HUES64 (cell line): ENCODE data around the gene IGF2BP3.

Source experiments
- H3K27ac ChIP-seq: 2 replicates; pipeline ENCODE4 v1.7.0; 2013; ENCODE audit warnings: low read depth, low read length, inconsistent platforms
- H3K27me3 ChIP-seq: 2 replicates; pipeline ENCODE4 v1.6.1; 2013; ENCODE audit warnings: mild to moderate bottlenecking, low read length; ENCODE audit not compliant: insufficient read depth
- H3K36me3 ChIP-seq: 2 replicates; pipeline ENCODE4 v1.6.1; 2013; ENCODE audit warnings: mild to moderate bottlenecking, low read length; ENCODE audit not compliant: insufficient read depth
- H3K4me1 ChIP-seq: 2 replicates; pipeline ENCODE4 v1.6.1; 2013; ENCODE audit warnings: mild to moderate bottlenecking, low read length, moderate library complexity; ENCODE audit not compliant: insufficient read depth
- H3K4me3 ChIP-seq: 2 replicates; pipeline ENCODE4 v1.5.1; 2013; ENCODE audit warnings: mild to moderate bottlenecking, low read length, moderate library complexity
- H3K9ac ChIP-seq: 2 replicates; pipeline ENCODE4 v1.6.1; 2013; ENCODE audit warnings: mild to moderate bottlenecking, low read depth, low read length
- H3K9me3 ChIP-seq: 2 replicates; pipeline ENCODE4 v1.6.1; 2013; ENCODE audit warnings: low read depth, low read length; ENCODE audit not compliant: insufficient read depth
- WGBS: fragments of 150-250, 120-280 bp; methylation state at CpG from one replicate; pipeline ENCODE4 v1.1.7; 2013; ENCODE audit warnings: missing lambda C conversion rate; 5-methylcytosine and 5-hydroxymethylcytosine counted together

The IGF2BP3 gene

DNA sequence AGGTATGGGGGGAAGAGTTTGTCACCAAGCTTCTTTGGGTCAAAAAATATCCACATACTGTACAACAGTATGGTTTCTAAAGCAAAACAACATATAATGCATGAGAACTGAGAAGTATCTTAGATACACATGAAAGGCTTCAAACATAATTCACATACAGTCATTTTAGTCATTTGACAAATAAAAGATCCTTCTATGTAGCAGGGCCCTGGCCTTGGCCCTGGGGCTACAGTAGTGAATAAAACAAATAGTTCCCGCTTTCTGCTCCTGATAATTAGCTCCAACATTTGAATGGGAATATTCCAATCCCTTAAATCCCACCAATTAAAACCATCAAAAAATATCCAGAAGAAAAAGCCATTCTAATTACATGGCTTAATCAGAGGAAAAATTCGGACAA is 119.8 kb downstream of the IGF2BP3 start:
- Histone ChIP-seq H3K9ac (no peak overlapping the region), H3K9me3 (no peaks in the 10 kb centered on the region), H3K4me3 (no peak overlapping the region), H3K27me3 (no peaks in the 10 kb centered on the region), H3K4me1 (peaks cover 33% of the 10 kb centered on the region; the same call in 1 of the 2 replicates), H3K36me3 (peaks cover 49% of the 10 kb centered on the region), H3K27ac (no peak overlapping the region)
- 96% methylated on average over 2 of the region's 2 CpGs for WGBS

GRCh38 chr7:23349484-23350157 is 120.7 kb downstream of the IGF2BP3 start:
- Histone ChIP-seq H3K4me1 (peaks cover 33% of the 10 kb centered on the region; the same call in 1 of the 2 replicates), H3K9me3 (no peaks in the 10 kb centered on the region), H3K9ac (no peak overlapping the region), H3K4me3 (no peak overlapping the region), H3K27me3 (no peaks in the 10 kb centered on the region), H3K36me3 (peaks cover 54% of the 10 kb centered on the region), H3K27ac (no peak overlapping the region)
- WGBS = 82% methylated on average over 7 of the region's 7 CpGs

DNA sequence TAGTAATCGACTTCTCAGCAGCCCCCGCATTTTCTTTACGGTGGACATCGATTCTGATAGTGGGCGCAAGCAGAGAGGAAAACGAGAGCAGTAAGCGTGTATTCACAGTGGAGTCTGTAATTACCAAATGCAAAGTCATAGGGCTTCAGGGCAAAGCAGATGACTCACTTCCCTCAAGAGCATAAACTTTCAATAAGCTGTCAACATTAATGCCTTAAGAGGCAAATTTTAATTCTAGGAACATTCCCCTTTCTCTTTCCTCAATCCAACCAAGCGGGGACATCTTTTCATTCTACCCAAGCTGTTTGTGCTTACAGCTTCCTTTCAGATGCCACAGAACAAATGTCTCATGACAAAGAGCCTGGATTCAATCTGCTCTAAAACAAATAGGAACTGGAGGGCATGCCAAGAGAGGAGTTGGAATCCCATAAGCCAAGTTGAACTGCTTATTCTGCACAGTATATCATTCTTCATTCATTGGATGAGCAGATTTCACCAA is 122.6 kb downstream of the IGF2BP3 start:
- no peak overlapping the region for H3K27ac ChIP-seq

GRCh38 chr7:23347033-23347681 is 123.1 kb downstream of the IGF2BP3 start:
- H3K4me3 ChIP-seq = no peak overlapping the region
- 97% methylated on average over 8 of the region's 9 CpGs for WGBS
- H3K27ac ChIP-seq = no peak overlapping the region
- H3K4me1 ChIP-seq = peaks cover 29% of the 10 kb centered on the region; the same call in 1 of the 2 replicates
- peaks cover 78% of the 10 kb centered on the region for H3K36me3 ChIP-seq
- H3K9ac ChIP-seq = no peak overlapping the region
- H3K9me3 ChIP-seq = no peaks in the 10 kb centered on the region
- H3K27me3 ChIP-seq = no peaks in the 10 kb centered on the region

More for the DNA sequence above, 122.6 kb downstream of the IGF2BP3 start:
- no peaks in the 10 kb centered on the region for H3K9me3 ChIP-seq
- peaks cover 72% of the 10 kb centered on the region for H3K36me3 ChIP-seq
- peaks cover 29% of the 10 kb centered on the region; the same call in 1 of the 2 replicates for H3K4me1 ChIP-seq
- no peak overlapping the region for H3K9ac ChIP-seq
- no peak overlapping the region for H3K4me3 ChIP-seq
- WGBS = 93% methylated on average over 8 of the region's 8 CpGs
- no peaks in the 10 kb centered on the region for H3K27me3 ChIP-seq

- Histone ChIP-seq H3K27me3 (no peaks in the 10 kb centered on the region), H3K9me3 (no peaks in the 10 kb centered on the region), H3K9ac (no peak overlapping the region), H3K4me1 (peaks cover 24% of the 10 kb centered on the region; the same call in 1 of the 2 replicates), H3K27ac (no peak overlapping the region), H3K36me3 (peaks cover 86% of the 10 kb centered on the region), H3K4me3 (no peak overlapping the region)
- 97% methylated on average over 8 of the region's 8 CpGs for WGBS
These were observed 124.0 kb downstream of the IGF2BP3 start for GRCh38 chr7:23346316-23346715.

GRCh38 chr7:23345601-23346000 is 124.7 kb downstream of the IGF2BP3 start:
- Histone ChIP-seq H3K9ac (no peak overlapping the region), H3K27me3 (no peaks in the 10 kb centered on the region), H3K36me3 (peaks cover 85% of the 10 kb centered on the region), H3K27ac (no peak overlapping the region), H3K4me3 (no peak overlapping the region), H3K4me1 (peaks cover 24% of the 10 kb centered on the region; the same call in 1 of the 2 replicates), H3K9me3 (no peaks in the 10 kb centered on the region)
- 96% methylated on average over 6 of the region's 6 CpGs for WGBS

GRCh38 chr7:23343806-23344475 is 126.3 kb downstream of the IGF2BP3 start:
- no peak overlapping the region for H3K4me3 ChIP-seq
- H3K27me3 ChIP-seq = no peaks in the 10 kb centered on the region
- H3K9ac ChIP-seq = no peak overlapping the region
- no peak overlapping the region for H3K27ac ChIP-seq
- no peaks in the 10 kb centered on the region for H3K9me3 ChIP-seq
- peaks cover 15% of the 10 kb centered on the region; the same call in 1 of the 2 replicates for H3K4me1 ChIP-seq
- 95% methylated on average over 8 of the region's 9 CpGs for WGBS
- peaks cover 98% of the 10 kb centered on the region for H3K36me3 ChIP-seq

- Histone ChIP-seq H3K4me1 (peaks cover 7% of the 10 kb centered on the region; the same call in 1 of the 2 replicates), H3K36me3 (peaks cover 98% of the 10 kb centered on the region), H3K9ac (no peak overlapping the region), H3K27ac (no peak overlapping the region), H3K27me3 (no peaks in the 10 kb centered on the region), H3K4me3 (no peak overlapping the region), H3K9me3 (peaks cover 2% of the 10 kb centered on the region; the same call in 1 of the 2 replicates)
These were observed 127.2 kb downstream of the IGF2BP3 start for GRCh38 chr7:23343102-23343501.

DNA sequence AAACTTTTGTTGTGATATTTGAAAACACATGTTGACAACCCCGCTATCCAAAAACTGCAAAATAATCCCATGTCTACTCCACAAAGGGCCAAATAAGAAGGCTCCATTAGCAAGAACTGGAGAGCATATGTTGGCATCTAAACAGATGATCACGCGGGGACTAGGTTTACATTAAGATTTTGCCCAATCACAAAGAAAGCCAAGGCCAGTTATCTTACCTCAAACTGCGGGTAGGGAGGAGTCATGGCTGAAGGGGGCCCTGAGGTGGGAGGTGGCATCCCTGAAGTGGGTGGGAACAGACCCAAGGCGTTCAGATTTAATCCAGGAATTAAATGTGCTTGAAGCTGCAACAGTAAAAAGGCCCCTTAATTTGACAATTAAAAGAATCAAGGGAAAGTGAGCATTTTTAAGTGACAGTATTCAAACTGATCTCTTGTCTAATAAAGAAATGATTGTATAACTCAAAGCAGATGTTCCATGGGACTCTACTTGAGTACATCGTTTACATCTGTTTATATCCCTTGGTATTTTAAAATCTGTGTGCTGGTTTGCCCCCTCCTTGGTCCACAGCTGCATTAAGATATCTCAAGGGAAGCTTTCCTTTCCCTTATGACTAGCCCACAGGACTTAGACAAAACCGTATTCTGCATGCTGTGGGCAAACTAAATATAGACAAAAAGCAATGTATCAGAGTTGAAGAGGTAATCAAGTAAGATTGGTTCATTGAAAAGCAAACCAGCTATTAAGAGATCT is 128.3 kb downstream of the IGF2BP3 start:
- H3K9ac ChIP-seq = no peak overlapping the region
- WGBS = 95% methylated on average over 7 of the region's 7 CpGs
- H3K36me3 ChIP-seq = peaks cover 98% of the 10 kb centered on the region
- no peaks in the 10 kb centered on the region for H3K27me3 ChIP-seq
- H3K9me3 ChIP-seq = peaks cover 5% of the 10 kb centered on the region; the same call in 1 of the 2 replicates
- H3K27ac ChIP-seq = no peak overlapping the region
- H3K4me1 ChIP-seq = no peaks in the 10 kb centered on the region
- no peak overlapping the region for H3K4me3 ChIP-seq

GRCh38 chr7:23338863-23339262 is 131.4 kb downstream of the IGF2BP3 start:
- Histone ChIP-seq H3K9ac (no peak overlapping the region), H3K4me1 (no peaks in the 10 kb centered on the region), H3K27me3 (no peaks in the 10 kb centered on the region), H3K27ac (no peak overlapping the region), H3K9me3 (peaks cover 5% of the 10 kb centered on the region; the same call in 1 of the 2 replicates), H3K4me3 (no peak overlapping the region), H3K36me3 (peaks cover 98% of the 10 kb centered on the region)
- WGBS = 96% methylated on average over 2 of the region's 2 CpGs
